ENCODE results near the gene KRTAP15-1. TPM values are rescaled to one million over a fixed set of nuclear protein-coding genes. Genes with fewer than 3 reads are reported as not detected.

KRTAP15-1 gene
- total RNA-seq, 1 experiment from 2014 or later: not detected

GRCh38 chr21:30426731-30427130 lies 13.3 kb upstream of the KRTAP15-1 start:
- Mint-ChIP-seq H3K27me3 (ENCODE audit: low read depth) (no peaks in the 10 kb centered on the region; the same call in 1 of the 2 replicates), H3K4me1 (peaks cover 51% of the 10 kb centered on the region), H3K9me3 (peaks cover 11% of the 10 kb centered on the region), H3K4me3 (no peak overlapping the region), H3K27ac (peak overlapping the region; percentile 81), H3K36me3 (peaks cover 7% of the 10 kb centered on the region)
- TF ChIP-seq SOX15 (CRISPR knock-in tag; IDR thresholded peaks at IDR 0.05) (no peak), IRF2 (CRISPR knock-in tag; IDR thresholded peaks at IDR 0.05; ENCODE audit: borderline replicate concordance, low read depth) (no peak), ZNF232 (CRISPR knock-in tag; IDR thresholded peaks at IDR 0.05) (no peak), TEAD4 (CRISPR knock-in tag; IDR thresholded peaks at IDR 0.05) (no peak), FOXP1 (CRISPR knock-in tag; IDR thresholded peaks at IDR 0.05; ENCODE audit: borderline replicate concordance) (no peak), NFATC4 (CRISPR knock-in tag; IDR thresholded peaks at IDR 0.05) (no peak), ZNF263 (CRISPR knock-in tag; IDR thresholded peaks at IDR 0.05; ENCODE audit: low read depth) (no peak), ZNF219 (CRISPR knock-in tag; IDR thresholded peaks at IDR 0.05; ENCODE audit: borderline replicate concordance) (no peak), NR1H2 (CRISPR knock-in tag; IDR thresholded peaks at IDR 0.05) (no peak), HMGA2 (CRISPR knock-in tag; IDR thresholded peaks at IDR 0.05) (no peak), ATF1 (CRISPR knock-in tag; IDR thresholded peaks at IDR 0.05) (no peak), EMX1 (CRISPR knock-in tag; IDR thresholded peaks at IDR 0.05) (no peak)
- TF ChIP-seq, protein P1, sequence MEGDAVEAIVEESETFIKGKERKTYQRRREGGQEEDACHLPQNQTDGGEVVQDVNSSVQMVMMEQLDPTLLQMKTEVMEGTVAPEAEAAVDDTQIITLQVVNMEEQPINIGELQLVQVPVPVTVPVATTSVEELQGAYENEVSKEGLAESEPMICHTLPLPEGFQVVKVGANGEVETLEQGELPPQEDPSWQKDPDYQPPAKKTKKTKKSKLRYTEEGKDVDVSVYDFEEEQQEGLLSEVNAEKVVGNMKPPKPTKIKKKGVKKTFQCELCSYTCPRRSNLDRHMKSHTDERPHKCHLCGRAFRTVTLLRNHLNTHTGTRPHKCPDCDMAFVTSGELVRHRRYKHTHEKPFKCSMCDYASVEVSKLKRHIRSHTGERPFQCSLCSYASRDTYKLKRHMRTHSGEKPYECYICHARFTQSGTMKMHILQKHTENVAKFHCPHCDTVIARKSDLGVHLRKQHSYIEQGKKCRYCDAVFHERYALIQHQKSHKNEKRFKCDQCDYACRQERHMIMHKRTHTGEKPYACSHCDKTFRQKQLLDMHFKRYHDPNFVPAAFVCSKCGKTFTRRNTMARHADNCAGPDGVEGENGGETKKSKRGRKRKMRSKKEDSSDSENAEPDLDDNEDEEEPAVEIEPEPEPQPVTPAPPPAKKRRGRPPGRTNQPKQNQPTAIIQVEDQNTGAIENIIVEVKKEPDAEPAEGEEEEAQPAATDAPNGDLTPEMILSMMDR (IDR thresholded peaks at IDR 0.05): no peak
- TF ChIP-seq, protein P2, sequence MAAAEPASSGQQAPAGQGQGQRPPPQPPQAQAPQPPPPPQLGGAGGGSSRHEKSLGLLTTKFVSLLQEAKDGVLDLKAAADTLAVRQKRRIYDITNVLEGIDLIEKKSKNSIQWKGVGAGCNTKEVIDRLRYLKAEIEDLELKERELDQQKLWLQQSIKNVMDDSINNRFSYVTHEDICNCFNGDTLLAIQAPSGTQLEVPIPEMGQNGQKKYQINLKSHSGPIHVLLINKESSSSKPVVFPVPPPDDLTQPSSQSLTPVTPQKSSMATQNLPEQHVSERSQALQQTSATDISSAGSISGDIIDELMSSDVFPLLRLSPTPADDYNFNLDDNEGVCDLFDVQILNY (CRISPR knock-in tag; IDR thresholded peaks at IDR 0.05): no peak
- TF ChIP-seq, protein P3, sequence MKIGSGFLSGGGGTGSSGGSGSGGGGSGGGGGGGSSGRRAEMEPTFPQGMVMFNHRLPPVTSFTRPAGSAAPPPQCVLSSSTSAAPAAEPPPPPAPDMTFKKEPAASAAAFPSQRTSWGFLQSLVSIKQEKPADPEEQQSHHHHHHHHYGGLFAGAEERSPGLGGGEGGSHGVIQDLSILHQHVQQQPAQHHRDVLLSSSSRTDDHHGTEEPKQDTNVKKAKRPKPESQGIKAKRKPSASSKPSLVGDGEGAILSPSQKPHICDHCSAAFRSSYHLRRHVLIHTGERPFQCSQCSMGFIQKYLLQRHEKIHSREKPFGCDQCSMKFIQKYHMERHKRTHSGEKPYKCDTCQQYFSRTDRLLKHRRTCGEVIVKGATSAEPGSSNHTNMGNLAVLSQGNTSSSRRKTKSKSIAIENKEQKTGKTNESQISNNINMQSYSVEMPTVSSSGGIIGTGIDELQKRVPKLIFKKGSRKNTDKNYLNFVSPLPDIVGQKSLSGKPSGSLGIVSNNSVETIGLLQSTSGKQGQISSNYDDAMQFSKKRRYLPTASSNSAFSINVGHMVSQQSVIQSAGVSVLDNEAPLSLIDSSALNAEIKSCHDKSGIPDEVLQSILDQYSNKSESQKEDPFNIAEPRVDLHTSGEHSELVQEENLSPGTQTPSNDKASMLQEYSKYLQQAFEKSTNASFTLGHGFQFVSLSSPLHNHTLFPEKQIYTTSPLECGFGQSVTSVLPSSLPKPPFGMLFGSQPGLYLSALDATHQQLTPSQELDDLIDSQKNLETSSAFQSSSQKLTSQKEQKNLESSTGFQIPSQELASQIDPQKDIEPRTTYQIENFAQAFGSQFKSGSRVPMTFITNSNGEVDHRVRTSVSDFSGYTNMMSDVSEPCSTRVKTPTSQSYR (CRISPR knock-in tag; IDR thresholded peaks at IDR 0.05): no peak
- TF ChIP-seq, protein P4, sequence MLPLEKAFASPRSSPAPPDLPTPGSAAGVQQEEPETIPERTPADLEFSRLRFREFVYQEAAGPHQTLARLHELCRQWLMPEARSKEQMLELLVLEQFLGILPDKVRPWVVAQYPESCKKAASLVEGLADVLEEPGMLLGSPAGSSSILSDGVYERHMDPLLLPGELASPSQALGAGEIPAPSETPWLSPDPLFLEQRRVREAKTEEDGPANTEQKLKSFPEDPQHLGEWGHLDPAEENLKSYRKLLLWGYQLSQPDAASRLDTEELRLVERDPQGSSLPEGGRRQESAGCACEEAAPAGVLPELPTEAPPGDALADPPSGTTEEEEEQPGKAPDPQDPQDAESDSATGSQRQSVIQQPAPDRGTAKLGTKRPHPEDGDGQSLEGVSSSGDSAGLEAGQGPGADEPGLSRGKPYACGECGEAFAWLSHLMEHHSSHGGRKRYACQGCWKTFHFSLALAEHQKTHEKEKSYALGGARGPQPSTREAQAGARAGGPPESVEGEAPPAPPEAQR (CRISPR knock-in tag; IDR thresholded peaks at IDR 0.05): no peak
- peak; percentile 97 for ATAC-seq
- ChIA-PET CTCF (interaction anchor here (2.4 kb wide), 1 partner anchor 18 kb away, joined by 10 read pairs; no protein-coding TSS in a partner anchor), POLR2A (no interaction called here)
- DNase-seq (ENCODE audit: low spot score): peak; percentile 25

DNA sequence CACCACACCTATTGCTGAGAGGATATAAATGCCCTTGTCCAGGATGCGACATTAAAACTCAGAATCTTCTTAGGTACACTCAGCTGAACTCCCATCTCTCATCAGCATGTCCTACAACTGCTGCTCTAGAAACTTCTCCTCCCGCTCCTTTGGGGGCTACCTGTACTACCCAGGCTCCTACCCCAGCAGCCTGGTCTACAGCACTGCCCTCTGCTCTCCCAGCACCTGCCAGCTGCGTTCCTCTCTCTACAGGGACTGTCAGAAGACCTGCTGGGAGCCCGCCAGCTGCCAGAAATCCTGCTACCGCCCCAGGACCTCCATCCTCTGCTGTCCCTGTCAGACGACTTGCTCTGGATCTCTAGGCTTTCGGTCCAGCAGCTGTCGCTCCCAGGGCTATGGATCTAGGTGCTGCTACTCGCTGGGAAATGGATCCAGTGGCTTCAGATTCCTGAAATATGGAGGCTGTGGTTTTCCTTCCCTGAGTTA lies 9.9 kb upstream of the KRTAP15-1 start, which contains the start of gene KRTAP13-4:
Gene KRTAP13-4 (plus strand): TSS at position 51 of the 486 bp plus-strand sequence. CDS start 56 bp downstream, at position 107.
- Mint-ChIP-seq H3K27me3 (ENCODE audit: low read depth) (no peaks in the 10 kb centered on the region), H3K4me3 (no peak within 1 kb of the TSS), H3K27ac (no peak within 1 kb of the TSS), H3K9me3 (no peaks in the 10 kb centered on the region), H3K36me3 (no peaks in the 10 kb centered on the region), H3K4me1 (peaks cover 38% of the 10 kb centered on the region)
- ChIA-PET CTCF (interaction anchor here (1.3 kb wide), 1 partner anchor 85 kb away, joined by 4 read pairs; no protein-coding TSS in a partner anchor), POLR2A (no interaction called here)
- ATAC-seq (no peak), DNase-seq (ENCODE audit: low spot score) (peak; percentile 10)
- no peak for TF ChIP-seq KAT7 (CRISPR knock-in tag; IDR thresholded peaks at IDR 0.05; ENCODE audit: borderline replicate concordance)
- TF ChIP-seq ATF1 (CRISPR knock-in tag; IDR thresholded peaks at IDR 0.05): no peak
- TF ChIP-seq NFATC4 (CRISPR knock-in tag; IDR thresholded peaks at IDR 0.05): no peak
- no peak for TF ChIP-seq TP53 (CRISPR knock-in tag; IDR thresholded peaks at IDR 0.05)
- TF ChIP-seq HMGA2 (CRISPR knock-in tag; IDR thresholded peaks at IDR 0.05): no peak
- TF ChIP-seq ZNF423 (CRISPR knock-in tag; IDR thresholded peaks at IDR 0.05): no peak
- TF ChIP-seq, protein P5, sequence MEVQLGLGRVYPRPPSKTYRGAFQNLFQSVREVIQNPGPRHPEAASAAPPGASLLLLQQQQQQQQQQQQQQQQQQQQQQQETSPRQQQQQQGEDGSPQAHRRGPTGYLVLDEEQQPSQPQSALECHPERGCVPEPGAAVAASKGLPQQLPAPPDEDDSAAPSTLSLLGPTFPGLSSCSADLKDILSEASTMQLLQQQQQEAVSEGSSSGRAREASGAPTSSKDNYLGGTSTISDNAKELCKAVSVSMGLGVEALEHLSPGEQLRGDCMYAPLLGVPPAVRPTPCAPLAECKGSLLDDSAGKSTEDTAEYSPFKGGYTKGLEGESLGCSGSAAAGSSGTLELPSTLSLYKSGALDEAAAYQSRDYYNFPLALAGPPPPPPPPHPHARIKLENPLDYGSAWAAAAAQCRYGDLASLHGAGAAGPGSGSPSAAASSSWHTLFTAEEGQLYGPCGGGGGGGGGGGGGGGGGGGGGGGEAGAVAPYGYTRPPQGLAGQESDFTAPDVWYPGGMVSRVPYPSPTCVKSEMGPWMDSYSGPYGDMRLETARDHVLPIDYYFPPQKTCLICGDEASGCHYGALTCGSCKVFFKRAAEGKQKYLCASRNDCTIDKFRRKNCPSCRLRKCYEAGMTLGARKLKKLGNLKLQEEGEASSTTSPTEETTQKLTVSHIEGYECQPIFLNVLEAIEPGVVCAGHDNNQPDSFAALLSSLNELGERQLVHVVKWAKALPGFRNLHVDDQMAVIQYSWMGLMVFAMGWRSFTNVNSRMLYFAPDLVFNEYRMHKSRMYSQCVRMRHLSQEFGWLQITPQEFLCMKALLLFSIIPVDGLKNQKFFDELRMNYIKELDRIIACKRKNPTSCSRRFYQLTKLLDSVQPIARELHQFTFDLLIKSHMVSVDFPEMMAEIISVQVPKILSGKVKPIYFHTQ (CRISPR knock-in tag; IDR thresholded peaks at IDR 0.05): no peak
- TF ChIP-seq, protein P6, sequence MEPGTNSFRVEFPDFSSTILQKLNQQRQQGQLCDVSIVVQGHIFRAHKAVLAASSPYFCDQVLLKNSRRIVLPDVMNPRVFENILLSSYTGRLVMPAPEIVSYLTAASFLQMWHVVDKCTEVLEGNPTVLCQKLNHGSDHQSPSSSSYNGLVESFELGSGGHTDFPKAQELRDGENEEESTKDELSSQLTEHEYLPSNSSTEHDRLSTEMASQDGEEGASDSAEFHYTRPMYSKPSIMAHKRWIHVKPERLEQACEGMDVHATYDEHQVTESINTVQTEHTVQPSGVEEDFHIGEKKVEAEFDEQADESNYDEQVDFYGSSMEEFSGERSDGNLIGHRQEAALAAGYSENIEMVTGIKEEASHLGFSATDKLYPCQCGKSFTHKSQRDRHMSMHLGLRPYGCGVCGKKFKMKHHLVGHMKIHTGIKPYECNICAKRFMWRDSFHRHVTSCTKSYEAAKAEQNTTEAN (CRISPR knock-in tag; IDR thresholded peaks at IDR 0.05): no peak
- no peak for TF ChIP-seq ZNF138 (CRISPR knock-in tag; conservative IDR thresholded peaks at IDR 0.05)
